H9 (cell line): ENCODE data around the gene TCIRG1. TPM values are rescaled to one million over a fixed set of nuclear protein-coding genes. Genes with fewer than 3 reads are reported as not detected.

Experiments used
- DNase-seq: peaks from one replicate; pipeline ENCODE4 v3.0.0-alpha.2; 2017
- H2AFZ ChIP-seq: one replicate; pipeline ENCODE4 v1.6.1; 2013; ENCODE audit warnings: mild to moderate bottlenecking, low read length, control low read depth, moderate library complexity
- H2AK5ac ChIP-seq: 2 replicates; pipeline ENCODE4 v1.6.1; 2013; ENCODE audit warnings: low read length, control low read depth, mixed read lengths; ENCODE audit not compliant: insufficient read length
- H2BK120ac ChIP-seq: one replicate; pipeline ENCODE4 v1.6.1; 2013; ENCODE audit warnings: low read depth, mild to moderate bottlenecking, low read length, control low read depth, inconsistent platforms; ENCODE audit not compliant: poor library complexity, severe bottlenecking
- H2BK12ac ChIP-seq: 2 replicates; pipeline ENCODE4 v1.6.1; 2013; ENCODE audit warnings: low read length, control low read depth, mixed read lengths, low read depth; ENCODE audit not compliant: insufficient read length
- H2BK15ac ChIP-seq: 2 replicates; pipeline ENCODE4 v1.6.1; 2013; ENCODE audit warnings: low read depth, low read length, control low read depth
- H2BK20ac ChIP-seq: one replicate; pipeline ENCODE4 v1.6.1; 2013; ENCODE audit warnings: low read depth, mild to moderate bottlenecking, low read length, control low read depth, inconsistent platforms; ENCODE audit not compliant: poor library complexity, severe bottlenecking
- H2BK5ac ChIP-seq: 2 replicates; pipeline ENCODE4 v1.6.1; 2013; ENCODE audit warnings: low read length, control low read depth, mixed read lengths; ENCODE audit not compliant: insufficient read length
- H3K14ac ChIP-seq: 2 replicates; pipeline ENCODE4 v1.6.1; 2013; ENCODE audit warnings: low read length, control low read depth; ENCODE audit not compliant: insufficient read depth
- H3K18ac ChIP-seq: 2 replicates; pipeline ENCODE4 v1.6.1; 2013; ENCODE audit warnings: low read depth, mild to moderate bottlenecking, mixed read lengths, low read length, control low read depth; ENCODE audit not compliant: insufficient read length
- H3K23ac ChIP-seq: 2 replicates; pipeline ENCODE4 v1.6.1; 2013; ENCODE audit warnings: low read length, control low read depth, mixed read lengths, low read depth; ENCODE audit not compliant: insufficient read length
- H3K23me2 ChIP-seq: 2 replicates; pipeline ENCODE4 v1.6.1; 2013; ENCODE audit warnings: low read depth, mild to moderate bottlenecking, mixed read lengths, low read length, control low read depth; ENCODE audit not compliant: insufficient read length, poor library complexity, severe bottlenecking
- H3K27ac ChIP-seq: 2 replicates; pipeline ENCODE4 v1.5.1; 2013; ENCODE audit warnings: low read length, control low read depth, mixed read lengths, low read depth; ENCODE audit not compliant: insufficient read length
- H3K27me3 ChIP-seq: 2 replicates; pipeline ENCODE4 v1.6.1; 2013; ENCODE audit warnings: low read length, control low read depth, inconsistent platforms; ENCODE audit not compliant: insufficient read depth
- H3K4ac ChIP-seq: 2 replicates; pipeline ENCODE4 v1.6.1; 2013; ENCODE audit warnings: low read depth, mild to moderate bottlenecking, control low read depth, inconsistent platforms, low read length, moderate library complexity
- H3K4me1 ChIP-seq: 2 replicates; pipeline ENCODE4 v1.6.1; 2013; ENCODE audit warnings: low read length, control low read depth, inconsistent platforms; ENCODE audit not compliant: insufficient read depth
- H3K4me2 ChIP-seq: 2 replicates; pipeline ENCODE4 v1.6.1; 2013; ENCODE audit warnings: low read length, control low read depth, mixed read lengths; ENCODE audit not compliant: insufficient read length, insufficient read depth
- H3K56ac ChIP-seq: 2 replicates; pipeline ENCODE4 v1.6.1; 2013; ENCODE audit warnings: low read depth, mild to moderate bottlenecking, mixed read lengths, low read length, control low read depth; ENCODE audit not compliant: insufficient read length
- H3K79me1 ChIP-seq: 2 replicates; pipeline ENCODE4 v1.6.1; 2013; ENCODE audit warnings: low read depth, mild to moderate bottlenecking, moderate library complexity, low read length, control low read depth, inconsistent platforms; ENCODE audit not compliant: insufficient read depth, poor library complexity, severe bottlenecking
- H3K79me2 ChIP-seq: 2 replicates; pipeline ENCODE4 v1.6.1; 2013; ENCODE audit warnings: low read length, control low read depth, inconsistent platforms; ENCODE audit not compliant: insufficient read depth
- H3K9ac ChIP-seq: 2 replicates; pipeline ENCODE4 v1.6.1; 2013; ENCODE audit warnings: low read length, control low read depth, mixed read lengths; ENCODE audit not compliant: insufficient read length; ENCODE audit errors: extremely low read depth
- H3K9me3 ChIP-seq: one replicate; pipeline ENCODE4 v1.6.1; 2013; ENCODE audit warnings: low read depth, low read length, inconsistent platforms; ENCODE audit not compliant: control insufficient read depth
- H3T11ph ChIP-seq: one replicate; pipeline ENCODE4 v1.6.1; 2013; ENCODE audit warnings: mild to moderate bottlenecking, low read length, control low read depth, inconsistent platforms
- H4K20me1 ChIP-seq: one replicate; pipeline ENCODE4 v1.6.1; 2013; ENCODE audit not compliant: control insufficient read depth, insufficient read length, insufficient read depth
- H4K5ac ChIP-seq: 2 replicates; pipeline ENCODE4 v1.6.1; 2013; ENCODE audit warnings: low read depth, mild to moderate bottlenecking, mixed read lengths, low read length, control low read depth; ENCODE audit not compliant: insufficient read length
- H4K8ac ChIP-seq: replicated peaks from 2 replicates; pipeline ENCODE4 v1.6.1; 2013; ENCODE audit warnings: low read length, control low read depth, mixed read lengths, low read depth; ENCODE audit not compliant: insufficient read length
- H4K91ac ChIP-seq: 2 replicates; pipeline ENCODE4 v1.6.1; 2013; ENCODE audit warnings: low read depth, mild to moderate bottlenecking, moderate library complexity, mixed read lengths, low read length, control low read depth; ENCODE audit not compliant: insufficient read length
- H3K27ac Mint-ChIP-seq, 3 experiments: 2 replicates in 2 of 3; 3 replicates in 1 of 3; pipeline ENCODE4 v1.8.0; 2020 to 2021; ENCODE audit warnings: mixed read lengths in 3 of 3, mild to moderate bottlenecking in 1 of 3, moderate library complexity in 1 of 3
- H3K27me3 Mint-ChIP-seq: 2 replicates; pipeline ENCODE4 v1.8.0; 2021; ENCODE audit warnings: low read depth, mild to moderate bottlenecking, moderate library complexity, mixed read lengths
- H3K36me3 Mint-ChIP-seq, 3 experiments: 2 replicates in 2 of 3; 3 replicates in 1 of 3; pipeline ENCODE4 v1.8.0; 2020 to 2021; ENCODE audit warnings: low read depth in 3 of 3, mixed read lengths in 3 of 3; ENCODE audit not compliant: insufficient read depth in 1 of 3
- H3K4me1 Mint-ChIP-seq, 2 experiments: 2 replicates each; pipeline ENCODE4 v1.8.0; 2020; ENCODE audit warnings: mixed read lengths in 2 of 2
- H3K4me3 Mint-ChIP-seq, 2 experiments: 2 replicates in 1 of 2; 3 replicates in 1 of 2; pipeline ENCODE4 v1.8.0; 2020 to 2021; ENCODE audit warnings: mild to moderate bottlenecking in 2 of 2, mixed read lengths in 2 of 2, moderate library complexity in 1 of 2
- H3K9me3 Mint-ChIP-seq, 2 experiments: 2 replicates in 1 of 2; 3 replicates in 1 of 2; pipeline ENCODE4 v1.8.0; 2020; ENCODE audit warnings: mild to moderate bottlenecking in 2 of 2, mixed read lengths in 2 of 2, moderate library complexity in 1 of 2
- CTCF ChIP-seq: fragments of 200-600 bp; sonication (generic); conservative IDR thresholded peaks from 3 replicates; pipeline ENCODE4 v1.8.0; 2021; ENCODE audit warnings: antibody characterized with exemption, mild to moderate bottlenecking
- WGBS: extraction: QIAGEN DNeasy Blood & Tissue Kit; methylation state at CpG from one replicate; pipeline ENCODE4 v1.1.7; 2013; ENCODE audit warnings: missing lambda C conversion rate, low lambda C conversion rate, mixed read lengths; ENCODE audit not compliant: insufficient read length; ENCODE audit errors: extremely low coverage; 5-methylcytosine and 5-hydroxymethylcytosine counted together
- total RNA-seq: library from RNA; stranded (reverse); gene quantifications from 2 replicates; pipeline ENCODE4 v1.2.1, GENCODE V29; 2021

The TCIRG1 gene
- total RNA-seq, 1 experiment from 2014 or later: 24.4 TPM

DNA sequence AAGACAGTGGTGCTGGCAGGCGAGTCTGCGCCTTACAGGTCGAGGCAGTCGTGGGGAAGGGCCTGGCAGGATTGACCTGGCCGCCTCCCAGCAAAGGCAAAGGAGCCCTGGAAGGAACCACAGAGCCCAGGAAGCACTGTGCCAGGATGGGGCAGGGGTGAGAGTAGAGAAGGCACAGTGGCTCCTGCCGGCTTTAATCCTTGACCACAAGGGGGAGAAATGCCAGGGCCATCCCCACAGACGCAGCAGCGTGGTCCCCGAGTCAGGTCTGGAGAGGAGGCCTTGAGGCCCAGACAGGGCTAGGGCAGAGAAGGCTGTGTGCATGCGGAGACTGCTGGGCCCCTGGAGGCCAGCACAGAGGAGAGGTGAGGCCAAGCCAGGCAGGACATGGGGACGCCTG, 18.2 kb upstream of the TCIRG1 start:
- no peaks in the 10 kb centered on the region for H3K79me1 ChIP-seq
- H3K9me3 ChIP-seq: no peaks in the 10 kb centered on the region
- no peak overlapping the region for H2BK15ac ChIP-seq
- H3K27me3 Mint-ChIP-seq: no peaks in the 10 kb centered on the region; the same call in 1 of the 2 replicates
- no peak overlapping the region for H3K23ac ChIP-seq
- no peak overlapping the region for H3K4me2 ChIP-seq
- no peak overlapping the region for H2AFZ ChIP-seq
- H3K79me2 ChIP-seq: no peaks in the 10 kb centered on the region
- H3K18ac ChIP-seq: no peak overlapping the region
- no peak overlapping the region for H3K9ac ChIP-seq
- H2AK5ac ChIP-seq: no peak overlapping the region
- H3K56ac ChIP-seq: no peak overlapping the region
- no peak overlapping the region for H3T11ph ChIP-seq
- no peaks in the 10 kb centered on the region; the same call in 1 of the 2 replicates for H3K4me1 ChIP-seq
- H4K5ac ChIP-seq: no peak overlapping the region
- peaks cover 4 to 13% (median 6%) of the 10 kb centered on the region in 3 experiments for H3K36me3 Mint-ChIP-seq
- no peak overlapping the region for H3K27ac ChIP-seq
- TF ChIP-seq CTCF: peak; percentile 66
- H3K9me3 Mint-ChIP-seq: no peaks in the 10 kb centered on the region
- H3K23me2 ChIP-seq: no peaks in the 10 kb centered on the region
- no CpG with 5 or more reads among the region's 11 CpGs for WGBS
- H4K91ac ChIP-seq: no peak overlapping the region
- H4K8ac ChIP-seq: no peak overlapping the region
- H3K4me3 Mint-ChIP-seq: no peak overlapping the region
- H2BK5ac ChIP-seq: no peak overlapping the region
- no peak overlapping the region for H2BK12ac ChIP-seq
- no peak overlapping the region for H2BK120ac ChIP-seq
- H3K4ac ChIP-seq: no peak overlapping the region
- H3K27ac Mint-ChIP-seq: 0 out of 7 replicates have a peak overlapping the region, but pooled peaks of 1 of the 3 experiments have one; percentile 51
- no peaks in the 10 kb centered on the region for H3K27me3 ChIP-seq
- DNase-seq: peak; percentile 80
- no peak overlapping the region for H2BK20ac ChIP-seq
- no peaks in the 10 kb centered on the region for H4K20me1 ChIP-seq
- peaks cover 11 to 23% of the 10 kb centered on the region in 2 experiments for H3K4me1 Mint-ChIP-seq
- no peak overlapping the region for H3K14ac ChIP-seq
